Peyer's patch (tissue), 4 donors: ENCODE data around the gene PTCRA.

Experiments used
- CTCF ChIP-seq, 6 experiments: fragments of 450-650 bp in 4 of 6; fragments of 200-600 bp in 2 of 6; sonication (generic) in 1 of 6; IDR thresholded peaks; one replicate each; pipeline ENCODE4 v1.5.1; 2017 to 2019; ENCODE audit warnings: antibody characterized with exemption in 6 of 6, mild to moderate bottlenecking in 3 of 6, moderate library complexity in 1 of 6
- POLR2A ChIP-seq, 2 donors: fragments of 450-650 bp; IDR thresholded peaks; one replicate each; pipeline ENCODE4 v1.5.1; 2017; ENCODE audit warnings: antibody characterized with exemption in 2 of 2, mild to moderate bottlenecking in 2 of 2, moderate library complexity in 2 of 2

GRCh38 chr6:42962096-42962495 lies 46.2 kb downstream of the PTCRA start:
- no peak for TF ChIP-seq CTCF (IDR thresholded peaks at IDR 0.05)
- TF ChIP-seq POLR2A (IDR thresholded peaks at IDR 0.05) = no peak
